OCI-LY1 (cell line): ENCODE measurements around the gene COL12A1.

Experiments used
- H2AFZ ChIP-seq: fragments of 200-600 bp; sonication (generic), shearing (Covaris generic); 2 replicates; pipeline ENCODE4 v1.6.0; 2014; ENCODE audit warnings: antibody characterized with exemption, mild to moderate bottlenecking, low read length
- H3F3A ChIP-seq: fragments of 200-600 bp; sonication (generic), shearing (Covaris generic); 2 replicates; pipeline ENCODE4 v1.6.0; 2014; ENCODE audit warnings: mild to moderate bottlenecking, antibody characterized with exemption, low read length, moderate library complexity; ENCODE audit not compliant: insufficient read depth
- H3K27ac ChIP-seq: fragments of 200-600 bp; sonication (generic); 2 replicates; pipeline ENCODE4 v1.5.1; 2014; ENCODE audit warnings: low read length, mixed run types, mild to moderate bottlenecking, low read depth; ENCODE audit not compliant: poor library complexity, severe bottlenecking
- H3K27me3 ChIP-seq: fragments of 200-600 bp; sonication (generic); 2 replicates; pipeline ENCODE4 v1.6.0; 2014; ENCODE audit warnings: antibody characterized with exemption, mild to moderate bottlenecking, low read length, moderate library complexity; ENCODE audit not compliant: insufficient read depth
- H3K36me3 ChIP-seq: fragments of 200-600 bp; sonication (generic); 2 replicates; pipeline ENCODE4 v1.6.1; 2014; ENCODE audit warnings: mild to moderate bottlenecking, antibody characterized with exemption, low read length, moderate library complexity, mixed read lengths; ENCODE audit not compliant: insufficient read depth
- H3K4me1 ChIP-seq: fragments of 200-600 bp; sonication (generic); 2 replicates; pipeline ENCODE4 v1.5.1; 2014; ENCODE audit warnings: mild to moderate bottlenecking, low read length, moderate library complexity; ENCODE audit not compliant: insufficient read depth, severe bottlenecking
- H3K4me2 ChIP-seq: fragments of 200-600 bp; sonication (generic), shearing (Covaris generic); 2 replicates; pipeline ENCODE4 v1.6.1; 2014; ENCODE audit warnings: low read length
- H3K4me3 ChIP-seq: fragments of 200-600 bp; sonication (generic); 2 replicates; pipeline ENCODE4 v1.5.1; 2014; ENCODE audit warnings: low read length, low read depth, mild to moderate bottlenecking, mixed read lengths; ENCODE audit not compliant: poor library complexity, severe bottlenecking
- H3K79me2 ChIP-seq: fragments of 200-600 bp; shearing (Covaris generic); 2 replicates; pipeline ENCODE4 v1.6.1; 2016; ENCODE audit warnings: mixed run types, low read length, mixed read lengths; ENCODE audit not compliant: insufficient read depth
- H3K9ac ChIP-seq: fragments of 200-600 bp; sonication (generic), shearing (Covaris generic); 2 replicates; pipeline ENCODE4 v1.6.1; 2014; ENCODE audit warnings: mild to moderate bottlenecking, low read length, mixed read lengths
- H3K9me2 ChIP-seq: fragments of 200-600 bp; sonication (generic), shearing (Covaris generic); 2 replicates; pipeline ENCODE4 v1.6.1; 2014; ENCODE audit warnings: low read depth, mild to moderate bottlenecking, low read length, mixed read lengths
- H3K9me3 ChIP-seq: fragments of 200-600 bp; shearing (Covaris generic); 2 replicates; pipeline ENCODE4 v1.6.1; 2014; ENCODE audit warnings: low read length, mixed read lengths
- H4K20me1 ChIP-seq: fragments of 200-600 bp; sonication (generic), shearing (Covaris generic); 2 replicates; pipeline ENCODE4 v1.6.0; 2016; ENCODE audit warnings: mild to moderate bottlenecking, low read length; ENCODE audit not compliant: insufficient read depth
- EZH2 ChIP-seq: fragments of 200-600 bp; sonication (generic), shearing (Covaris generic); IDR thresholded peaks from 2 replicates; pipeline ENCODE4 v1.8.0; 2017; ENCODE audit warnings: borderline replicate concordance, mixed run types, mild to moderate bottlenecking, antibody characterized with exemption, low read length, moderate library complexity, mixed read lengths
- TF ChIP-seq, protein P1 (sequence below): fragments of 200-600 bp; sonication (generic), shearing (Covaris generic); IDR thresholded peaks from 2 replicates; pipeline ENCODE4 v1.5.1; 2017; ENCODE audit warnings: mild to moderate bottlenecking, antibody characterized with exemption, low read length, moderate library complexity, mixed read lengths

Gene COL12A1

GRCh38 chr6:75070244-75070643 lies 135.6 kb downstream of the COL12A1 start:
- Histone ChIP-seq H3K27ac (no peak overlapping the region), H3K9ac (no peak overlapping the region), H3K4me1 (no peaks in the 10 kb centered on the region), H3K27me3 (no peaks in the 10 kb centered on the region), H3K4me2 (no peak overlapping the region), H3K79me2 (no peaks in the 10 kb centered on the region), H4K20me1 (no peaks in the 10 kb centered on the region), H3K4me3 (no peak overlapping the region), H3K9me2 (no peaks in the 10 kb centered on the region), H3K9me3 (no peaks in the 10 kb centered on the region), H3F3A (no peaks in the 10 kb centered on the region), H3K36me3 (no peaks in the 10 kb centered on the region), H2AFZ (no peak overlapping the region)
- TF ChIP-seq, protein P1, sequence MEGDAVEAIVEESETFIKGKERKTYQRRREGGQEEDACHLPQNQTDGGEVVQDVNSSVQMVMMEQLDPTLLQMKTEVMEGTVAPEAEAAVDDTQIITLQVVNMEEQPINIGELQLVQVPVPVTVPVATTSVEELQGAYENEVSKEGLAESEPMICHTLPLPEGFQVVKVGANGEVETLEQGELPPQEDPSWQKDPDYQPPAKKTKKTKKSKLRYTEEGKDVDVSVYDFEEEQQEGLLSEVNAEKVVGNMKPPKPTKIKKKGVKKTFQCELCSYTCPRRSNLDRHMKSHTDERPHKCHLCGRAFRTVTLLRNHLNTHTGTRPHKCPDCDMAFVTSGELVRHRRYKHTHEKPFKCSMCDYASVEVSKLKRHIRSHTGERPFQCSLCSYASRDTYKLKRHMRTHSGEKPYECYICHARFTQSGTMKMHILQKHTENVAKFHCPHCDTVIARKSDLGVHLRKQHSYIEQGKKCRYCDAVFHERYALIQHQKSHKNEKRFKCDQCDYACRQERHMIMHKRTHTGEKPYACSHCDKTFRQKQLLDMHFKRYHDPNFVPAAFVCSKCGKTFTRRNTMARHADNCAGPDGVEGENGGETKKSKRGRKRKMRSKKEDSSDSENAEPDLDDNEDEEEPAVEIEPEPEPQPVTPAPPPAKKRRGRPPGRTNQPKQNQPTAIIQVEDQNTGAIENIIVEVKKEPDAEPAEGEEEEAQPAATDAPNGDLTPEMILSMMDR = no peak
- TF ChIP-seq EZH2 = no peak

- H3F3A ChIP-seq = no peaks in the 10 kb centered on the region
- no peaks in the 10 kb centered on the region for H3K9me2 ChIP-seq
- H3K9ac ChIP-seq = no peak overlapping the region
- no peaks in the 10 kb centered on the region for H3K27me3 ChIP-seq
- no peak for TF ChIP-seq EZH2
- TF ChIP-seq, protein P1 = no peak
- H4K20me1 ChIP-seq = no peaks in the 10 kb centered on the region
- no peak overlapping the region for H3K4me2 ChIP-seq
- no peak overlapping the region for H3K4me3 ChIP-seq
- H3K9me3 ChIP-seq = no peaks in the 10 kb centered on the region
- no peaks in the 10 kb centered on the region for H3K36me3 ChIP-seq
- no peak overlapping the region for H3K27ac ChIP-seq
- no peaks in the 10 kb centered on the region for H3K4me1 ChIP-seq
- H3K79me2 ChIP-seq = no peaks in the 10 kb centered on the region
- no peak overlapping the region for H2AFZ ChIP-seq
These were observed 140.3 kb downstream of the COL12A1 start for GRCh38 chr6:75065523-75065922.

- H3K4me2 ChIP-seq = no peak overlapping the region
- no peaks in the 10 kb centered on the region for H3K36me3 ChIP-seq
- no peaks in the 10 kb centered on the region for H3K9me3 ChIP-seq
- no peaks in the 10 kb centered on the region for H3F3A ChIP-seq
- H3K4me1 ChIP-seq = no peaks in the 10 kb centered on the region
- no peaks in the 10 kb centered on the region for H3K79me2 ChIP-seq
- no peaks in the 10 kb centered on the region for H4K20me1 ChIP-seq
- H3K4me3 ChIP-seq = no peak overlapping the region
- TF ChIP-seq EZH2 = no peak
- TF ChIP-seq, protein P1 = no peak
- H3K9me2 ChIP-seq = no peaks in the 10 kb centered on the region
- H3K9ac ChIP-seq = no peak overlapping the region
- no peak overlapping the region for H3K27ac ChIP-seq
- H2AFZ ChIP-seq = no peak overlapping the region
- no peaks in the 10 kb centered on the region for H3K27me3 ChIP-seq
These were observed 153.4 kb downstream of the COL12A1 start for GRCh38 chr6:75052491-75052890.
